Measurements from ENCODE around the gene FOSB.

GRCh38 chr19:45440259-45440638 lies 27.5 kb upstream of the FOSB start:
- no peak for TF ChIP-seq TAF1 (conservative IDR thresholded peaks at IDR 0.05)
- no peak for TF ChIP-seq CTCF (IDR thresholded peaks at IDR 0.05; ENCODE audit: low read depth, low read length, missing input control)

Data from liver (tissue), 3 donors.